GM21447 (cell line): ENCODE measurements around the gene FAM131C.
"Not testable (repeated sequence)": the region's sequence is repeated elsewhere in the genome, so short reads cannot be mapped to it uniquely, and the experiment has no call there.

Source experiments
- ATAC-seq: cut with Tn5 transposase; IDR thresholded peaks from one replicate; pipeline ENCODE4 v1.9.1; 2021; ENCODE audit not compliant: unreplicated experiment

The FAM131C gene

DNA sequence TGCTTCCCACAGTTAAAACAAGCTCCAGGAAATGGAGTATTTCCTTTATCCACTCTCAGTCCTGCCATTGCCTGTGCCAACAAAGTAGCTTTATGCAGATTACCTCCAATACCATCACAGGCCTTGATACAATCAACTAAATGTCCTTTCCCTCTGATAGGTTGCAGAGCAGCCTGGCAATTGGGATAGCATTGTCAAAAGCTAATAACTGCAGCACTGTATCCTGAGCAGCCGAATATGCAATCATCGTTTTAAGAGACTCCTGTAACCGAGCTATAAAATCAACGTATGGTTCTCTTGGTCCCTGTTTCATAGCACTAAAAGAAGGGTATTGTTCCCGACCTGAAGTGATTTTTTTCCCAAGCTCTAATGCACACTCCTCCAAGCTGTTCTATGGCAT lies 33.6 kb upstream of the FAM131C start:
- not testable (repeated sequence) for ATAC-seq

DNA sequence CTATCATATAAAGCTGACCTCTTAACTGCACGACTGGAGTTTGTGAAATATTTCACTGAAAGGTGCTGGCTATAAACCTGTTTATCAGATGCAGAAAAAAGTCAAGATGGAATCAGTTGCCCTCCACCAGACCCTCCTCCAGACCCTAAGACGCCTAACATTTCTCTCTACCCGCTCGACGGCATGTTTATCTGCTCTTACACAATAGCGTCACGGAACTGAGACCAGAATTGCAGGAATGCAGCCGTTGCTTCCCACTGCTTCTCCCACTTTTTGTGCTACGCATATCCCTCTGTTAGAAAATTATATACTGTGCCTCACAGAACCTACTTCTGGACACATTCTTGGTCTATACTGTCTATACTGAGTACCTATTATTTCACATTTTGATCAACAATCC lies 28.2 kb upstream of the FAM131C start:
- no peak for ATAC-seq

GRCh38 chr1:16099412-16099811 lies 26.0 kb upstream of the FAM131C start:
- no peak for ATAC-seq

DNA sequence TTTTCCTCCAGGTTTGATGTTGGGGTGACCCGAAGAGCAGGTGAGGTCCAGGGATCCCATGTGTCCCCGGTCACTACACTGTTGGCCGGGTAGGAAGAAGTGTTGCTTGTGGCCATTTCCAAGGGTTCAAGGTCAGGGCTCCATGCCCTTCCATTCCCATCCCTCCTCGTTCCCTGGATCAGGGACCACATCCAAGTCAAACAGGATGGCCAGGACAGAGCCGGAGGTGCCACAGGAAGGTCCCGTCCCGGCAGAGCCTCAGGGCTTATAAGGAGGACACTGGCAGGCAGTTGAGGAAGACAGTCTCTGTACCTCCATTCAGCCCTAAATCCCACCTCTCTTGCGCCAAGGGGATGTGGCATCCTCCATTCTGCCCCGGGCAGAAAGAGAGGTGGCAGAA lies 22.0 kb upstream of the FAM131C start:
- ATAC-seq, result no peak

DNA sequence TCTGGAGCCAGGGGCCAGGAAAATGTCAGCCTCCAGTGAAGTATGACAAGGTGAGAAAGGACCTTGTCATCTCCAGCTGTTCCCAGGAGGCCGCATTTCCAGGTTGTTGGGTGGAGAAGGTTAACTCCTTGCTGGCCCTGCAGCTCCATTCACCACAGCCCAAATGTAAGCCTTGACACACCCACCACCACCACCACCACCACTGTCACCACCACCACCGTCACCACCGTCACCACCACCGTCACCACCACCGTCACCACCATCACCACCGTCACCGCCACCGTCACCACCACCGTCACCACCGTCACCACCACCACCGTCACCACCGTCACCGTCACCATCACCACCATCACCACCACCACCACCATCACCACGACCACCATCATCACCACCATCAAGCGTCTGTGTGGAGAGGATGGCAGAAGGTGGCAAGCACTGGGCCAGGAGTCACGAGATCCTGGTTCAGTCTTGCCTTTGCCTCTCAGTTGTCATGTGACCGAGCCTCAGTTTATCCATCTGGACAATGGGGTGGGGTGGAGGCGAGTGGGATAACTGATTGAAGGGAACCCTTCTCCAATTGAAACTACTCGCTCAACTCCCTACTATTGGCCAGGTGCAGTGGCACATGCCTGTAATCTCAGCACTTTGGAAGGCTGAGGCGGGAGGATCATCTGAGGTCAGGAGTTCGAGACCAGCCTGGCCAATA lies 21.2 kb upstream of the FAM131C start:
- ATAC-seq, result no peak

GRCh38 chr1:16093611-16094010 lies 20.2 kb upstream of the FAM131C start:
- ATAC-seq, result no peak

GRCh38 chr1:16092923-16093511 lies 19.6 kb upstream of the FAM131C start:
- no peak for ATAC-seq

GRCh38 chr1:16092097-16092922 lies 18.9 kb upstream of the FAM131C start:
- ATAC-seq, result no peak

DNA sequence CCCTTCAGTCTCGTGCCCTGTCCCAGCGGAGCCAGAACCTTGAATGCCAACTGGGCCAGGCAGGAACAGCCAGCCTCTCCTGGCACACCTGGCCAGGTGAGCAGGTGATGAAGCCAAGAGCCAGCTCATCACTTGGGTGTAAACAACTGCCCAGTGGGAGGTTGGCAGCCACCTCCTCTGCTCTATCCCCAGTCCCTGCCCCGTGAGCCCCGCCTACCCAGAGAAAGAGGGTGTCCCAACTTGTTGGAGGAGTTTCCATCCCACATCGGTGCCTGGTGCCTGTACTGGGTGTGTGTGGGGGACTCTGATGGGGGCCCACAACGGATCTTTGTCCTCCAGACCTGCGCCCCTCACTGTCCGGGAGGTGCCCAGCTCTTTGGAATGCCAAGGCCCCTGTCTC lies 17.8 kb upstream of the FAM131C start:
- no peak for ATAC-seq

- no peak for ATAC-seq
Observed at GRCh38 chr1:16090076-16090826, 16.8 kb upstream of the FAM131C start.

- no peak for ATAC-seq
Observed at GRCh38 chr1:16088996-16089395, 15.5 kb upstream of the FAM131C start.

- no peak for ATAC-seq
Observed at GRCh38 chr1:16088351-16088911, 15.0 kb upstream of the FAM131C start.

- no peak for ATAC-seq
Observed at GRCh38 chr1:16087733-16088132, 14.3 kb upstream of the FAM131C start.

DNA sequence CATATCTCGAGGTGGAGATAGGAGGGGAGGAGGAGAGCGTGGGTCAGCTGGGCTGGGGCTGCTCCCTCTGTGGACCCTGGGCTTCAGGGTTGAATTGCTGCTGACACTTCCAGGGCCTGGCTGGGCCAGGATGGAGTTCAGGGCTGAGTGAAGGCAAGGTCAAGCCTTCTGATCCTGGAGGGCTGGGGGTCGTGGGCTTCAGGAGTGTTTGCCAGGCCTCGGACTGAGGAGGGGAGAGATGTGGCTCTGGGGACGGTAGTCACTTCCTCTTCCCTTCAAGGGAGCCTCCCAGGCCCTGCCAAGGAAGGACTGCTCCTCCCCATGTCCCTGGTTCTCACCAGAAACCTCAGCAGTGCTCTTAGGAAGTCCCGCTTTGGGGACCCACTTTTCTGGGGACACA lies 12.1 kb upstream of the FAM131C start:
- ATAC-seq, result no peak

DNA sequence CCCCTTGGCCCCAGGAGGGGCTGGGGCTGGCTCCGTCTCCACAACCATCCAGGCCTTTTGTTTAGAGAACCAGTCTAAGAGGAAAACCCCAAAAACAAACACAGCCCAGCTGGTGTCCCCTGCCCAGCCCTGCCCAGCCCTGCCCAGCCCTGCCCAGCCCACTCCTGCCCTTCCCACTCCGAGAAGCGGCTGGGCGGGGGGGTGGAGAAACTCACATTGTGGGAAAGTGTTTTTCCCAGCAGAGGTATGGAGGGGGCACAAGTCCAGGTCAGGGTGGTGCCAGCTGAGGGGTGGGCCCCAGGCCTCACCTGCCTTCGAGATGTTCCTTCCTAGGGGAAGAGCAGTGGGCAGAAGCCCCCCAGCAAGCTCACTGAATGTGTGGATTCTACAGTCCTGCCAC lies 10.0 kb upstream of the FAM131C start:
- no peak for ATAC-seq

DNA sequence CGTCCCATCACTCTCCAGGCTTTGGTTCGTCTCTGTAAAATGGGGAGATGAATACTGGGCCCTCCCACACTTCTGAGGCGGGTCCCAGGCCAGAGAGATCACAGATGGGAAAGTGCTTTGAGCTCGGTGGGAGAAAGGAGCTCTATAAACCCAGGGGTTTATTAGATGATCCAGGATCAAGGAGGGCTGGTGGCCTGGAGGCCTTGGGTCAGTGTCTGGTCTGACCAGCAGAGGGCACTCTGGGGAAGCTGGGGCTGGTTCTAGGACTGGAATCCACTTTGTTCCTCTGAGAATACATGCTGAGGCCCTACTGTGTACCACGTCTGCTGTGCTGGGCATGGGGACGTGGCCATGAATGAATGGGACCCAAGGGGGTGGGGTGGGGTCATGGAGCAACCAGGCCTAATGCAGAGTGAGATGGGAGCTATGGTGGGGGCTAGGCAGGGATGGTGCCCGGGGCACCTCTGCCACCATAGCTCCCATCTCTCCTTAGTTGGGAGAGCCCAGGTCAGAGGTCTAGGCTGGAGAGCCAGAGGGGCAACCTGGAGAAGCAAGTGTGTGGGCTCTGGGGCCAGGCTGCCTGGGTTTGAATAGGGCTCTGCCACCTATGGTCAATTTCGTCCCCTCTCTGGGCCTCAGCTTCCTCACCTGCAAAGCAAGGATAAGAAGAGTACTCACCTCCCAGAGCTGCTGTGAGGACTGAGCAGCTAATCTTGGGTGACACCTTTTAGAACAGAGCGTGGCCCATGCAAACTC lies 9.0 kb upstream of the FAM131C start:
- no peak for ATAC-seq

DNA sequence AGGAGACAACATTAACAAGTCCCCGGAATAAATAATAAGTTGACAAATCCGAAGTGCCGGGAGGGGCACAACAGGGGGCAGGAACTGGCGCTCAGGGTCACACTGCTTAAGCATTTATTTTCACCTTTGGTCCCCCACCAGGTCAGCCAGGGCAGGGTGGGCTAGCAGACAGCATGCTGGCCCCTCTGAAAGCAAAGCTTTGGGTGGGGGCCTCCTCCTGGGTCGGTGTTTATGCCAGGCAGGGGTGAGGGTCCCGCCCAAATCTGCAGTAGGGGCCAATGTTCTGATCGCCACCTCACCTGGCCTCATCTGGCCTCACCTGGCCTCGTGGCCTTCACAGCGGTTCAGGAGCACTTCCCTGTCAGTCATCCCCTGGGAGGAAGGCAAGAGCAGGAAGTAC lies 8.2 kb upstream of the FAM131C start:
- ATAC-seq, result no peak

DNA sequence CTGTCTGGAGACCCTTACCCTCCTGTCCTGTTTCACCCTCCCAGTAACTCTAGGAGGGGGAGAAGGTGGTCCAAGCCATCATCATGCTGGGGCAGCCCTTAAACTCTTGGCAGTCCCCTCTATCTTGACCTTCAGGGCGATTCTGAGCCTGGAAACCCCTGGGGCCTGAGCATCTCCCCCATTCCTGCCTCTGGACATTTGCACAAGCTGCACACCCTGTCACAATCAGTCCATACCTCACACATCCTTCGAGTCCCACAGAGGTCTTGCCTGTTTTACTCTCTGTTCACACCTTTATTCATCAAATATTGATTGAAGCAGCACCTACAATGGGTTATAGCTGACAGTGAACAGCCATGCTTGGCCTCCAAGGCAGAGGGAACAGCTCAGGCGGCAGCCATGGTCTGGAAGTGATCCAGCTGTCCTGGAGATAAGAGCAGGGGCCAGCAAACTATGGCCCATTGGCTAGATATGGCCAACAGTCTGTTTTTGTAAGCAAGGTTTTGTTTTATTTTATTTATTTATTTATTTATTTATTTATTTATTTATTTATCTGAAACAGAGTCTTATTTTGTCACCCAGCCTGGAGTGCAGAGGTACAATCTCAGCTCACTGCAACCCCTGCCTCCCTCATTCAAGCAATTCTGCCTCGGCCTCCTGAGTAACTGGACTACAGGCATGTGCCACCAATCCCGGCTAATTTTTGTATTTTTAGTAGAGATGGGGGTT lies 7.1 kb upstream of the FAM131C start:
- ATAC-seq, result no peak

DNA sequence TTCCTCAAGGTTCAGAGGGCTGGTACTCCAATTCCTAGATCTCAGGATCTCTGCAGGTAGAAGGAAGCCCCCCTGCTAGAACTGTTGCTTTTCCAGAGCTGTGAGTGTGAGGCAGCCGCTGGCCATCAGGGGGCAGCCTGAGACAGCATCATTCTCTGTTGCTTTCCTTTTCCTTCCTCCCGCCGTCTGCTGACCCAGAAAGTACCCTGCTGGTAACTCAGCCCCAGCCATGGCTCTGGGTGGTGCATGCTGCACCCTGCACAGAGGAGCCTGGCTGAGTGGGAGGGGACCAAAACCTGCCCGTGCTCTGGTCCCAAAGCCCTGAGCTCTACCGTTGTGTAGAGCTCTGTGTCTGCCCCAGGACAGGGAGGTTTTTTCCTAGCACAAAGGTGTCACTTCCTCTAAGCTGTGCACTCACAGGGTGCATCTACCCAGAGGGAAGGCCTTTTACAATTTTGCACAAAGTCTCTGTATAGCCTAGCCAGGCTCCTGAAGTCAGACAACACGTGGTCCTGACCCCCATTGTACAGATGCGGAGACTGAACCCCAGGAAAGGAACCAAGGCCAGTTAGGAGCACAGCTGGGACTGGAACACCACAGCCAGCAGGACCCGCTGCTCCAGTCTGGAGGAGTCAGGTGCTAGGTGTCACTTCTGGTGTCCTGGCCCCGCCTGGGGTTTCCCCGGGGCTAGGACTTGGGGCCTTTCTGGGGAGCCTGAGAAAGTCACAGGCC lies 5.6 kb upstream of the FAM131C start:
- ATAC-seq, result peak; percentile 68
